ENCODE measurements around the gene PDZRN3.

Gene PDZRN3

DNA sequence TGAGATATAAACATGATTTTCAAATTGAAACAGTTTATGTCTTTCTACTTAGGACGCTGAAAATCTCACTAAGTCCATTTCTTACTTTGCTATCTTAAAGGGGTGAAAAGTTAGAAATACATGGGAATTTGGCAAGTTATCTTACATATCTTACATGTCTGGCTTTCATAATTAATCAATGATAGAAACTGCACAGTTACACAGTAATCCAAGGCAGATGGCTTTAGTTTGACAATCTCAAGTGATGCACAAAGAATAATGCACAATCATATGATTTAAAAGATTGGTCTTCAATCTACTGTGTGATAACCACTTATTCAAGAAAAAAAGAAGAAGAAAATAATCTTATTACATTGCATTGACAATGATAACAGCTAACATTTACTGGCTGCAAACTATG lies 14.2 kb downstream of the PDZRN3 start:
- DNase-seq (ENCODE audit: low spot score) (no peak), ATAC-seq (ENCODE audit: low read depth) (no peak)
- Histone ChIP-seq H3K27ac (ENCODE audit: poor library complexity, severe bottlenecking) (no peak overlapping the region), H3K36me3 (ENCODE audit: low read depth) (no peaks in the 10 kb centered on the region), H3K4me3 (ENCODE audit: severe bottlenecking) (no peak overlapping the region), H3K27me3 (ENCODE audit: insufficient read depth, poor library complexity, severe bottlenecking) (no peaks in the 10 kb centered on the region), H3K9me3 (ENCODE audit: severe bottlenecking) (no peaks in the 10 kb centered on the region), H3K4me1 (ENCODE audit: insufficient read depth, poor library complexity, severe bottlenecking) (no peaks in the 10 kb centered on the region)
- TF ChIP-seq, protein P1, sequence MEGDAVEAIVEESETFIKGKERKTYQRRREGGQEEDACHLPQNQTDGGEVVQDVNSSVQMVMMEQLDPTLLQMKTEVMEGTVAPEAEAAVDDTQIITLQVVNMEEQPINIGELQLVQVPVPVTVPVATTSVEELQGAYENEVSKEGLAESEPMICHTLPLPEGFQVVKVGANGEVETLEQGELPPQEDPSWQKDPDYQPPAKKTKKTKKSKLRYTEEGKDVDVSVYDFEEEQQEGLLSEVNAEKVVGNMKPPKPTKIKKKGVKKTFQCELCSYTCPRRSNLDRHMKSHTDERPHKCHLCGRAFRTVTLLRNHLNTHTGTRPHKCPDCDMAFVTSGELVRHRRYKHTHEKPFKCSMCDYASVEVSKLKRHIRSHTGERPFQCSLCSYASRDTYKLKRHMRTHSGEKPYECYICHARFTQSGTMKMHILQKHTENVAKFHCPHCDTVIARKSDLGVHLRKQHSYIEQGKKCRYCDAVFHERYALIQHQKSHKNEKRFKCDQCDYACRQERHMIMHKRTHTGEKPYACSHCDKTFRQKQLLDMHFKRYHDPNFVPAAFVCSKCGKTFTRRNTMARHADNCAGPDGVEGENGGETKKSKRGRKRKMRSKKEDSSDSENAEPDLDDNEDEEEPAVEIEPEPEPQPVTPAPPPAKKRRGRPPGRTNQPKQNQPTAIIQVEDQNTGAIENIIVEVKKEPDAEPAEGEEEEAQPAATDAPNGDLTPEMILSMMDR (IDR thresholded peaks at IDR 0.05; ENCODE audit: poor library complexity, severe bottlenecking): no peak

DNA sequence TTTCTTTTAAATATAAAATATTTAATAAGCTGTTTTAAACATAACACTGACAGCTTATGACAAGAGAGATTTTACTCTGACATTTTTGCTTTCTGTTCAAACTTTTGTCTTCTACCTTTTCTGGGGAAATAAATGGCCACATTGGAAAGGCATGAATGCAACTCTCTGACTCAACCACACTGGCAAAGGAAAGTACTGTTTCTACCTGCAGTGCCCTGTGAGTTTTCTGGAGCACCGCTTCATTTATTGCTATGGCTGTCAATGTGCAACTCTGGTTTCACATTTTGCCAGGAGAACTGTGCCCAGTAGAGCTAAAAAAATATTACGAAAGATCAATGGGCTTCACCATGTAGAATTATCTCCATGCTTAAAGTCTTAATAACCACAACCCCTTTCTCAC lies 15.1 kb downstream of the PDZRN3 start:
- H3K27ac ChIP-seq (ENCODE audit: poor library complexity, severe bottlenecking): no peak overlapping the region
- ATAC-seq (ENCODE audit: low read depth) (no peak), DNase-seq (ENCODE audit: low spot score) (no peak)
- H3K4me1 ChIP-seq (ENCODE audit: insufficient read depth, poor library complexity, severe bottlenecking): no peaks in the 10 kb centered on the region
- no peaks in the 10 kb centered on the region for H3K36me3 ChIP-seq (ENCODE audit: low read depth)
- TF ChIP-seq, protein P1 (IDR thresholded peaks at IDR 0.05; ENCODE audit: poor library complexity, severe bottlenecking): no peak
- no peaks in the 10 kb centered on the region for H3K9me3 ChIP-seq (ENCODE audit: severe bottlenecking)
- H3K4me3 ChIP-seq (ENCODE audit: severe bottlenecking): no peak overlapping the region
- H3K27me3 ChIP-seq (ENCODE audit: insufficient read depth, poor library complexity, severe bottlenecking): no peaks in the 10 kb centered on the region

DNA sequence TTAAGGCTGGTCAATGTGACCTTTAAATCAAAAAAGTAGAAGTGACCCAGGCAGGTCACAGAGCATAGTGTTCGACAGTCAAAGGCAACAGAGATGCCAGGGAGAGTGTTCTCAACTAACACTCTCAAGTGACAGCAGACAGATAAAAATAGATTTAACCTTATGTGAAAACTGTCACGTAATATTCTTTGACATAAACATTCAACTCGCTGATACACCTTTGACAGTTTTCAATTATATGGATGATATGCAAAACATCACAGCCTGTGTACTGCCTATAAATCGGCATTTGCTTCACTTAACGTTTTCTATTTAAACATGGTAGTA lies 15.5 kb downstream of the PDZRN3 start:
- no peak for ATAC-seq (ENCODE audit: low read depth)
- TF ChIP-seq, protein P1 (IDR thresholded peaks at IDR 0.05; ENCODE audit: poor library complexity, severe bottlenecking): no peak
- H3K4me1 ChIP-seq (ENCODE audit: insufficient read depth, poor library complexity, severe bottlenecking): no peaks in the 10 kb centered on the region

DNA sequence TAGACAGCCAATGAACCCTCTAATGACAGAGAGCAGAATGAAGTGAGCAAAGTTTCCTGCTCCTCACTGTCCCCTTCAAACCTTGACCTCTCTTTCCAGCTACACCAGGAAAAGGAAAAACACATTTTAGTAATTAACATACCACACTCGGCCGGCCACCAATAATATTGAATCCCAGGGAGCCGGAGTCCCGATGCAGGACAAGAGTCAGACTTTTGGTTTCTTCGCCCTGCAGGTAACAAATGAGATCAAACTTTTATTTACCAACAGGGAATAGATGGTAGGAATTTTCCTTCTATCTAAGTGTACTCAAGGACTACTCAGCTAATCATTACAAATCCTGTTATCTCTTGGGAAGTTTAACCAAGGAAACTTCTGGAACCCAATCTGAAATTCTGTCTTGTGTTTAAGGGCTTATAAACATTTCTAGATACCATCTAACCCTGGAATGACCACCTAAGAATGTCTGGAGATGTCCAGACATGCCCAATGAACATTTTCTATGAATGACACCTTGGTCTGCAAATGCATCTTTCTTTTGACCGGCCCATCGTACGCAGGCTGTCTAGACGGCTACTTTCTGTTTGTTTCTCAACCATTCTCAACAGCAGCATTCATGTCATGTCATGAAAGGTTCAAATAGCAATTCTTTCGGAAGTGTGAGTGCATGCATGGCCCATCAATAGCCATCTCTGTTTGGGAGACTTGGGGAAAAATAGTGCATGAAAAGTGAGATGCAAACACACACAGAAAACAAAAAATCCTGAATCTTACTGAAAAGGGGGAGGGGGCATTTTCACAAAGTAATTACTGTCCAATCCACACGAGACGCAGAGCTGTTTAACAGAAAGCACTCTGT lies 16.1 kb downstream of the PDZRN3 start:
- Histone ChIP-seq H3K36me3 (ENCODE audit: low read depth) (no peaks in the 10 kb centered on the region), H3K4me1 (ENCODE audit: insufficient read depth, poor library complexity, severe bottlenecking) (no peaks in the 10 kb centered on the region), H3K9me3 (ENCODE audit: severe bottlenecking) (no peaks in the 10 kb centered on the region), H3K27ac (ENCODE audit: poor library complexity, severe bottlenecking) (no peak overlapping the region), H3K27me3 (ENCODE audit: insufficient read depth, poor library complexity, severe bottlenecking) (no peaks in the 10 kb centered on the region), H3K4me3 (ENCODE audit: severe bottlenecking) (no peak overlapping the region)
- TF ChIP-seq, protein P1 (IDR thresholded peaks at IDR 0.05; ENCODE audit: poor library complexity, severe bottlenecking): no peak
- DNase-seq (ENCODE audit: low spot score): no peak
- ATAC-seq (ENCODE audit: low read depth): no peak

More for the DNA sequence above, 15.5 kb downstream of the PDZRN3 start:
- no peak for DNase-seq (ENCODE audit: low spot score)
- Histone ChIP-seq H3K27ac (ENCODE audit: poor library complexity, severe bottlenecking) (no peak overlapping the region), H3K4me3 (ENCODE audit: severe bottlenecking) (no peak overlapping the region), H3K27me3 (ENCODE audit: insufficient read depth, poor library complexity, severe bottlenecking) (no peaks in the 10 kb centered on the region), H3K9me3 (ENCODE audit: severe bottlenecking) (no peaks in the 10 kb centered on the region), H3K36me3 (ENCODE audit: low read depth) (no peaks in the 10 kb centered on the region)

DNA sequence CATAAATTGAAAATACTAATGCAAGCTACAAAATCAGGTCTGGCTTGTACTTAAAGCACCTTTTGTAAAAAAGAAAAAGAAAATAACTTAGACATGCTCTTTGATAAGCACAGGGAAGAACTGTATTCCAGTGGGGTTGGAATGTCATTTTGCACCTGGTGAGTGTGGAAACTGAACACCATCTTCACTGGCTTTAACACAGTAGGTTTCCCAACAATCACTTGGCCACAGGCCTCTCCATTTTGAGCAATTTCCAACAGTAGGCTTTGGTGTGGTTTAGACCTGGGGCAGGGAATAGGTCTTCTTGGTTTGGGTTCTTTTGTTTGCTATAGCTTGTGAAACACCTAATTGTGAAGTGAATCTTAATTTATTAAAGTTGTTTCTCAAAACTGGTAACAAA lies 18.9 kb downstream of the PDZRN3 start:
- ATAC-seq (ENCODE audit: low read depth): no peak
- no peak for DNase-seq (ENCODE audit: low spot score)

More for the DNA sequence above, 18.9 kb downstream of the PDZRN3 start:
- Histone ChIP-seq H3K27ac (ENCODE audit: poor library complexity, severe bottlenecking) (no peak overlapping the region), H3K27me3 (ENCODE audit: insufficient read depth, poor library complexity, severe bottlenecking) (peaks cover 8% of the 10 kb centered on the region), H3K9me3 (ENCODE audit: severe bottlenecking) (no peaks in the 10 kb centered on the region), H3K4me1 (ENCODE audit: insufficient read depth, poor library complexity, severe bottlenecking) (no peaks in the 10 kb centered on the region), H3K4me3 (ENCODE audit: severe bottlenecking) (no peak overlapping the region), H3K36me3 (ENCODE audit: low read depth) (no peaks in the 10 kb centered on the region)
- TF ChIP-seq, protein P1 (IDR thresholded peaks at IDR 0.05; ENCODE audit: poor library complexity, severe bottlenecking): no peak
